Smooth muscle cell (in vitro differentiated cells): Measurements from ENCODE around the gene DAPK2. TPM values are rescaled to one million over a fixed set of nuclear protein-coding genes. Genes with fewer than 3 reads are reported as not detected.

Source experiments
- DNase-seq: peaks from one replicate; lab custom pipeline; 2025; ENCODE audit not compliant: unreplicated experiment; lab: John Stamatoyannopoulos, UW
- H2AFZ ChIP-seq: fragments of 200-600 bp; sonication (generic); 2 replicates; pipeline ENCODE4 v1.6.0; 2016; ENCODE audit warnings: antibody characterized with exemption, low read depth, mild to moderate bottlenecking
- H3F3A ChIP-seq: fragments of 200-600 bp; sonication (generic); 2 replicates; pipeline ENCODE4 v1.6.0; 2017; ENCODE audit warnings: antibody characterized with exemption, low read depth
- H3K27ac ChIP-seq: fragments of 200-600 bp; sonication (generic); 2 replicates; pipeline ENCODE4 v1.5.1; 2016; ENCODE audit warnings: low read depth, mild to moderate bottlenecking
- H3K27me3 ChIP-seq: fragments of 200-600 bp; sonication (generic); 2 replicates; pipeline ENCODE4 v1.6.1; 2016; ENCODE audit warnings: low read depth, mild to moderate bottlenecking
- H3K36me3 ChIP-seq: fragments of 200-600 bp; sonication (generic); 2 replicates; pipeline ENCODE4 v1.5.1; 2016; ENCODE audit warnings: low read depth
- H3K4me1 ChIP-seq: fragments of 200-600 bp; sonication (generic); 2 replicates; pipeline ENCODE4 v1.5.1; 2016; ENCODE audit warnings: low read depth
- H3K4me2 ChIP-seq: fragments of 200-600 bp; sonication (generic); 2 replicates; pipeline ENCODE4 v1.6.0; 2016; ENCODE audit warnings: mild to moderate bottlenecking
- H3K4me3 ChIP-seq: fragments of 200-600 bp; sonication (generic); 2 replicates; pipeline ENCODE4 v1.5.1; 2016; ENCODE audit warnings: mild to moderate bottlenecking
- H3K79me2 ChIP-seq: fragments of 200-600 bp; sonication (generic); 2 replicates; pipeline ENCODE4 v1.6.0; 2016; ENCODE audit warnings: low read depth, mild to moderate bottlenecking
- H3K9ac ChIP-seq: fragments of 200-600 bp; sonication (generic); 2 replicates; pipeline ENCODE4 v1.6.0; 2016; ENCODE audit warnings: low read depth
- H3K9me3 ChIP-seq: fragments of 200-600 bp; sonication (generic); replicated peaks from 2 replicates; pipeline ENCODE4 v1.5.1; 2016; ENCODE audit warnings: low read depth
- H4K20me1 ChIP-seq: fragments of 200-600 bp; sonication (generic); 2 replicates; pipeline ENCODE4 v1.6.0; 2016; ENCODE audit warnings: low read depth
- CTCF ChIP-seq: fragments of 200-600 bp; sonication (generic); IDR thresholded peaks from 2 replicates; pipeline ENCODE4 v1.5.1; 2017; ENCODE audit warnings: borderline replicate concordance, mild to moderate bottlenecking, antibody characterized with exemption; ENCODE audit not compliant: insufficient read depth, poor library complexity, severe bottlenecking
- WGBS: methylation state at CpG from one replicate; pipeline ENCODE4 v1.1.7; 2016; ENCODE audit warnings: low lambda C conversion rate; 5-methylcytosine and 5-hydroxymethylcytosine counted together
- polyA plus RNA-seq: library from polyadenylated mRNA; unstranded; fragments of >200 nt; fragmentation: Nextera tagmentation; extraction: Ambion mirVana; gene quantifications from 2 replicates; pipeline ENCODE4 v1.2.1, GENCODE V29; 2016
- total RNA-seq: library from RNA; depleted of rRNA; stranded (reverse); fragments of >200 nt; gene quantifications from 2 replicates; pipeline ENCODE4 v1.2.3, GENCODE V29; 2014

Gene DAPK2
- total and polyA plus RNA-seq, 2 experiments from 2014 or later: not detected

- H3K4me2 ChIP-seq: no peak overlapping the region
- H3K36me3 ChIP-seq: no peaks in the 10 kb centered on the region
- H3K27ac ChIP-seq: no peak overlapping the region
- no peaks in the 10 kb centered on the region for H3K27me3 ChIP-seq
- H3K9ac ChIP-seq: no peak overlapping the region
- H3K4me3 ChIP-seq: no peak overlapping the region
- no peaks in the 10 kb centered on the region for H3K79me2 ChIP-seq
- no peaks in the 10 kb centered on the region for H3K4me1 ChIP-seq
- H4K20me1 ChIP-seq: no peaks in the 10 kb centered on the region
- peaks cover 10% of the 10 kb centered on the region for H3F3A ChIP-seq
- no peak for DNase-seq
- TF ChIP-seq CTCF: no peak
- no peak overlapping the region for H2AFZ ChIP-seq
- no peaks in the 10 kb centered on the region for H3K9me3 ChIP-seq
- 97% methylated on average over 2 of the region's 2 CpGs for WGBS
Measured at GRCh38 chr15:63861946-63862517, 184.3 kb downstream of the DAPK2 start.

GRCh38 chr15:63860555-63860954 is 185.7 kb downstream of the DAPK2 start:
- H4K20me1 ChIP-seq: no peaks in the 10 kb centered on the region
- no peaks in the 10 kb centered on the region for H3K9me3 ChIP-seq
- no peaks in the 10 kb centered on the region for H3K27me3 ChIP-seq
- H3K79me2 ChIP-seq: no peaks in the 10 kb centered on the region
- no peak for TF ChIP-seq CTCF
- DNase-seq: no peak
- no peak overlapping the region for H3K4me2 ChIP-seq
- H3K9ac ChIP-seq: no peak overlapping the region
- no peak overlapping the region for H3K27ac ChIP-seq
- no peak overlapping the region for H2AFZ ChIP-seq
- H3K4me3 ChIP-seq: no peak overlapping the region
- WGBS: 88% methylated on average over 4 of the region's 4 CpGs
- peaks cover 12% of the 10 kb centered on the region for H3F3A ChIP-seq
- no peaks in the 10 kb centered on the region for H3K4me1 ChIP-seq
- H3K36me3 ChIP-seq: no peaks in the 10 kb centered on the region

- no peak for DNase-seq
- Histone ChIP-seq H3K4me3 (no peak overlapping the region), H3K27me3 (no peaks in the 10 kb centered on the region), H3K9ac (no peak overlapping the region), H3K79me2 (no peaks in the 10 kb centered on the region), H3K27ac (no peak overlapping the region), H3K4me2 (no peak overlapping the region), H2AFZ (no peak overlapping the region), H3F3A (peaks cover 12% of the 10 kb centered on the region), H3K9me3 (no peaks in the 10 kb centered on the region), H3K4me1 (no peaks in the 10 kb centered on the region), H3K36me3 (no peaks in the 10 kb centered on the region), H4K20me1 (no peaks in the 10 kb centered on the region)
- WGBS: 88% methylated on average over 1 of the region's 1 CpG
- no peak for TF ChIP-seq CTCF
Measured at GRCh38 chr15:63860155-63860554, 186.1 kb downstream of the DAPK2 start.

- no peaks in the 10 kb centered on the region for H3K9me3 ChIP-seq
- no peak overlapping the region for H3K4me2 ChIP-seq
- H3F3A ChIP-seq: peaks cover 12% of the 10 kb centered on the region
- no peaks in the 10 kb centered on the region for H4K20me1 ChIP-seq
- DNase-seq: no peak
- no peaks in the 10 kb centered on the region for H3K27me3 ChIP-seq
- WGBS: 63% methylated on average over 3 of the region's 3 CpGs
- H3K4me3 ChIP-seq: no peak overlapping the region
- no peaks in the 10 kb centered on the region for H3K4me1 ChIP-seq
- peak overlapping the region; percentile 20 for H3K27ac ChIP-seq
- H3K9ac ChIP-seq: no peak overlapping the region
- no peaks in the 10 kb centered on the region for H3K79me2 ChIP-seq
- TF ChIP-seq CTCF: no peak
- H2AFZ ChIP-seq: no peak overlapping the region
- H3K36me3 ChIP-seq: no peaks in the 10 kb centered on the region
Measured at GRCh38 chr15:63858881-63859280, 187.4 kb downstream of the DAPK2 start.
